GM23338 (cell line): ENCODE measurements around the gene EFCAB6.

Source experiments
- CREB1 ChIP-seq: fragments of 250-450 bp; sonication (Bioruptor Pico); IDR thresholded peaks from 2 replicates; pipeline ENCODE4 v1.5.0; 2020; ENCODE audit warnings: low read depth, mild to moderate bottlenecking, moderate library complexity
- CTCF ChIP-seq, 2 experiments: fragments of 200-600 bp in 1 of 2; sonication (generic) in 1 of 2; conservative IDR thresholded peaks; 2 replicates each; pipeline versions ENCODE4 v1.5.1 to v1.6.1; 2016 to 2017; ENCODE audit warnings: antibody characterized with exemption in 2 of 2, low read depth in 2 of 2, mild to moderate bottlenecking in 2 of 2, moderate library complexity in 1 of 2
- EZH2 ChIP-seq: fragments of 200-600 bp; sonication (generic); IDR thresholded peaks from one replicate; pipeline ENCODE4 v1.8.0; 2017; ENCODE audit warnings: antibody characterized with exemption, mild to moderate bottlenecking, low read depth; ENCODE audit not compliant: unreplicated experiment
- EZH2phosphoT487 ChIP-seq: fragments of 200-600 bp; sonication (generic); IDR thresholded peaks from one replicate; pipeline ENCODE4 v1.8.1; 2018; ENCODE audit warnings: antibody characterized with exemption; ENCODE audit not compliant: unreplicated experiment
- NANOG ChIP-seq: IDR thresholded peaks from 2 replicates; pipeline ENCODE4 v1.6.1; 2016; ENCODE audit warnings: antibody characterized with exemption, borderline replicate concordance
- POLR2AphosphoS5 ChIP-seq: IDR thresholded peaks from 2 replicates; pipeline ENCODE4 v1.6.1; 2016; ENCODE audit warnings: antibody characterized with exemption, low read depth
- REST ChIP-seq: IDR thresholded peaks from one replicate; pipeline ENCODE4 v1.6.1; 2018; ENCODE audit warnings: antibody characterized with exemption; ENCODE audit not compliant: unreplicated experiment
- ZNF331 ChIP-seq: fragments of 250-450 bp; sonication (Bioruptor Pico); IDR thresholded peaks from 2 replicates; pipeline ENCODE4 v1.5.0; 2020; ENCODE audit warnings: low read depth, mild to moderate bottlenecking, moderate library complexity
- TF ChIP-seq, protein P1 (sequence below): IDR thresholded peaks from 2 replicates; pipeline ENCODE4 v1.6.1; 2016; ENCODE audit warnings: antibody characterized with exemption

- TF ChIP-seq CTCF (conservative IDR thresholded peaks at IDR 0.05; ENCODE audit: low read depth in 2 of 2) (no peak), EZH2phosphoT487 (no peak), POLR2AphosphoS5 (no peak), ZNF331 (CRISPR knock-in tag) (no peak), EZH2 (no peak), NANOG (no peak), CREB1 (CRISPR knock-in tag) (no peak), REST (no peak)
- TF ChIP-seq, protein P1, sequence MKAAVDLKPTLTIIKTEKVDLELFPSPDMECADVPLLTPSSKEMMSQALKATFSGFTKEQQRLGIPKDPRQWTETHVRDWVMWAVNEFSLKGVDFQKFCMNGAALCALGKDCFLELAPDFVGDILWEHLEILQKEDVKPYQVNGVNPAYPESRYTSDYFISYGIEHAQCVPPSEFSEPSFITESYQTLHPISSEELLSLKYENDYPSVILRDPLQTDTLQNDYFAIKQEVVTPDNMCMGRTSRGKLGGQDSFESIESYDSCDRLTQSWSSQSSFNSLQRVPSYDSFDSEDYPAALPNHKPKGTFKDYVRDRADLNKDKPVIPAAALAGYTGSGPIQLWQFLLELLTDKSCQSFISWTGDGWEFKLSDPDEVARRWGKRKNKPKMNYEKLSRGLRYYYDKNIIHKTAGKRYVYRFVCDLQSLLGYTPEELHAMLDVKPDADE, result no peak
Observed at GRCh38 chr22:43693249-43693648, 118.9 kb downstream of the EFCAB6 start.
